IMR-90 (cell line): ENCODE measurements around the gene DNAH17. TPM values are rescaled to one million over a fixed set of nuclear protein-coding genes. Genes with fewer than 3 reads are reported as not detected.

Source experiments
- ATAC-seq: fragments of 200-7000 bp; cut with Tn5 transposase; 2 replicates; pipeline ENCODE4 v1.9.1; 2020; ENCODE audit warnings: low read depth, mild to moderate bottlenecking, moderate library complexity
- BruUV-seq: library from RNA; stranded (reverse); fragments of 400-500 nt; replicated peaks from 2 replicates; lab custom pipeline; 2021; lab: Mats Ljungman, UMichigan
- CTCF ChIA-PET: fragments of 300-600 bp; formaldehyde crosslinking; extraction: SDS; loops from one replicate; lab custom pipeline; 2021; ENCODE audit warnings: antibody characterized with exemption; lab: Yijun Ruan, JAX
- POLR2A ChIA-PET: fragments of 300-600 bp; sonication (Branson Sonifier 250); formaldehyde crosslinking; loops from one replicate; lab custom pipeline; 2022; ENCODE audit warnings: antibody characterized with exemption; ENCODE audit not compliant: unreplicated experiment; lab: Charles Lee
- DNase-seq: peaks from one replicate; pipeline ENCODE4 v3.0.0; 2013
- H2AFZ ChIP-seq: replicated peaks from 2 replicates; pipeline ENCODE3; 2013; ENCODE audit warnings: low read length, mild to moderate bottlenecking; ENCODE audit not compliant: poor library complexity
- H2AK5ac ChIP-seq: 2 replicates; pipeline ENCODE4 v1.6.1; 2013; ENCODE audit warnings: low read depth, low read length, inconsistent platforms
- H2AK9ac ChIP-seq: replicated peaks from 2 replicates; pipeline ENCODE3; 2013; ENCODE audit warnings: mild to moderate bottlenecking, low read depth, low read length, moderate library complexity; ENCODE audit not compliant: poor library complexity
- H2BK120ac ChIP-seq: 2 replicates; pipeline ENCODE4 v1.6.1; 2013; ENCODE audit warnings: low read depth, low read length, inconsistent platforms
- H2BK15ac ChIP-seq: 3 replicates; pipeline ENCODE4 v1.6.1; 2013; ENCODE audit warnings: low read depth, low read length, inconsistent platforms
- H2BK20ac ChIP-seq: 2 replicates; pipeline ENCODE4 v1.6.1; 2013; ENCODE audit warnings: low read depth, mild to moderate bottlenecking, inconsistent platforms, low read length, moderate library complexity
- H2BK5ac ChIP-seq: 2 replicates; pipeline ENCODE4 v1.6.1; 2013; ENCODE audit warnings: mild to moderate bottlenecking, low read depth, low read length, inconsistent platforms; ENCODE audit not compliant: poor library complexity, severe bottlenecking
- H3K14ac ChIP-seq: replicated peaks from 2 replicates; pipeline ENCODE4 v1.6.1; 2013; ENCODE audit warnings: low read depth, low read length, inconsistent platforms
- H3K18ac ChIP-seq: 2 replicates; pipeline ENCODE4 v1.6.1; 2013; ENCODE audit warnings: low read depth, low read length, control low read depth
- H3K23ac ChIP-seq: 2 replicates; pipeline ENCODE4 v1.6.1; 2013; ENCODE audit warnings: low read depth, low read length, inconsistent platforms
- H3K27ac ChIP-seq: 2 replicates; pipeline ENCODE4 v1.5.1; 2013; ENCODE audit warnings: mild to moderate bottlenecking, control low read depth, low read length; ENCODE audit not compliant: insufficient read depth
- H3K27me3 ChIP-seq: 2 replicates; pipeline ENCODE4 v1.6.1; 2013; ENCODE audit warnings: low read length; ENCODE audit not compliant: control insufficient read depth, insufficient read depth
- H3K36me3 ChIP-seq: 2 replicates; pipeline ENCODE4 v1.6.1; 2013; ENCODE audit warnings: low read length, mixed read lengths; ENCODE audit not compliant: control insufficient read depth, insufficient read depth
- H3K4ac ChIP-seq: 2 replicates; pipeline ENCODE4 v1.6.1; 2013; ENCODE audit warnings: low read depth, low read length, inconsistent platforms
- H3K4me1 ChIP-seq: 2 replicates; pipeline ENCODE4 v1.6.1; 2013; ENCODE audit warnings: low read length, mixed read lengths; ENCODE audit not compliant: control insufficient read depth, insufficient read depth
- H3K4me2 ChIP-seq: 2 replicates; pipeline ENCODE4 v1.6.1; 2013; ENCODE audit warnings: low read depth, mild to moderate bottlenecking, control low read depth, low read length, moderate library complexity
- H3K4me3 ChIP-seq: 2 replicates; pipeline ENCODE4 v1.5.1; 2013; ENCODE audit warnings: low read depth, mild to moderate bottlenecking, control low read depth, low read length, moderate library complexity; ENCODE audit not compliant: insufficient read depth
- H3K56ac ChIP-seq: 2 replicates; pipeline ENCODE4 v1.6.1; 2013; ENCODE audit warnings: low read length, inconsistent platforms; ENCODE audit not compliant: insufficient read depth; ENCODE audit errors: extremely low read depth
- H3K79me1 ChIP-seq, 2 experiments: 2 replicates each; pipeline ENCODE4 v1.6.1; 2013; ENCODE audit warnings: low read length in 2 of 2, inconsistent platforms in 1 of 2, low read depth in 1 of 2
- H3K9ac ChIP-seq: 2 replicates; pipeline ENCODE4 v1.6.1; 2013; ENCODE audit warnings: low read depth, low read length, control low read depth
- H3K9me1 ChIP-seq: 2 replicates; pipeline ENCODE4 v1.6.1; 2013; ENCODE audit warnings: low read length, inconsistent platforms; ENCODE audit not compliant: insufficient read depth
- H3K9me3 ChIP-seq: 2 replicates; pipeline ENCODE4 v1.6.1; 2013; ENCODE audit warnings: low read length; ENCODE audit not compliant: control insufficient read depth, insufficient read depth
- H4K20me1 ChIP-seq: 2 replicates; pipeline ENCODE4 v1.6.1; 2013; ENCODE audit warnings: low read length, inconsistent platforms; ENCODE audit not compliant: insufficient read depth
- H4K5ac ChIP-seq: 2 replicates; pipeline ENCODE4 v1.6.1; 2013; ENCODE audit warnings: mild to moderate bottlenecking, low read depth, low read length, control low read depth
- H4K8ac ChIP-seq, 2 experiments: 2 replicates each; pipeline ENCODE4 v1.6.1; 2013; ENCODE audit warnings: low read depth in 2 of 2, low read length in 2 of 2, control low read depth in 1 of 2, inconsistent platforms in 1 of 2
- H4K91ac ChIP-seq: 2 replicates; pipeline ENCODE4 v1.6.1; 2013; ENCODE audit warnings: low read depth, low read length, inconsistent platforms; ENCODE audit not compliant: insufficient read depth
- BHLHE40 ChIP-seq: fragments of 150-350 bp; IDR thresholded peaks from 2 replicates; pipeline ENCODE4 v1.6.1; 2016; ENCODE audit warnings: mild to moderate bottlenecking, low read depth, low read length
- CEBPB ChIP-seq: IDR thresholded peaks from 2 replicates; pipeline ENCODE4 v1.6.1; 2012; ENCODE audit warnings: low read depth, low read length, improper control_type of control experiment
- CHD1 ChIP-seq: IDR thresholded peaks from 2 replicates; pipeline ENCODE4 v1.6.1; 2012; ENCODE audit warnings: low read depth, low read length, improper control_type of control experiment
- CTCF ChIP-seq: conservative IDR thresholded peaks from 2 replicates; pipeline ENCODE4 v1.5.1; 2012; ENCODE audit warnings: mild to moderate bottlenecking, low read depth, low read length, improper control_type of control experiment
- ELK1 ChIP-seq: fragments of 150-350 bp; IDR thresholded peaks from 2 replicates; pipeline ENCODE4 v1.6.1; 2016; ENCODE audit warnings: low read depth, mild to moderate bottlenecking, low read length, moderate library complexity, borderline replicate concordance
- FOS ChIP-seq: fragments of 150-350 bp; IDR thresholded peaks from 2 replicates; pipeline ENCODE4 v1.6.1; 2016; ENCODE audit warnings: low read depth, low read length
- MAFK ChIP-seq: IDR thresholded peaks from 2 replicates; pipeline ENCODE4 v1.6.1; 2012; ENCODE audit warnings: low read depth, low read length, improper control_type of control experiment
- MAZ ChIP-seq: IDR thresholded peaks from 2 replicates; pipeline ENCODE4 v1.6.1; 2012; ENCODE audit warnings: low read depth, mild to moderate bottlenecking, low read length, improper control_type of control experiment, moderate library complexity, borderline replicate concordance
- MXI1 ChIP-seq: IDR thresholded peaks from 2 replicates; pipeline ENCODE4 v1.6.1; 2012; ENCODE audit warnings: low read depth, mild to moderate bottlenecking, low read length, moderate library complexity, borderline replicate concordance
- POLR2A ChIP-seq: IDR thresholded peaks from 2 replicates; pipeline ENCODE4 v1.6.1; 2012; ENCODE audit warnings: mild to moderate bottlenecking, low read depth, low read length
- RAD21 ChIP-seq: IDR thresholded peaks from 2 replicates; pipeline ENCODE4 v1.6.1; 2012; ENCODE audit warnings: low read length, improper control_type of control experiment
- RCOR1 ChIP-seq: IDR thresholded peaks from 2 replicates; pipeline ENCODE4 v1.6.1; 2012; ENCODE audit warnings: mild to moderate bottlenecking, low read length, improper control_type of control experiment; ENCODE audit not compliant: insufficient replicate concordance
- RFX5 ChIP-seq: IDR thresholded peaks from 2 replicates; pipeline ENCODE4 v1.8.0; 2012; ENCODE audit warnings: low read depth, mild to moderate bottlenecking, low read length, moderate library complexity
- SMC3 ChIP-seq: fragments of 150-350 bp; IDR thresholded peaks from 2 replicates; pipeline ENCODE4 v1.6.1; 2016; ENCODE audit warnings: low read depth, mild to moderate bottlenecking, antibody characterized with exemption, low read length, moderate library complexity
- USF2 ChIP-seq: fragments of 150-350 bp; IDR thresholded peaks from 2 replicates; pipeline ENCODE4 v1.6.1; 2017; ENCODE audit warnings: mild to moderate bottlenecking, antibody characterized with exemption, low read length, low read depth
- WGBS, 2 experiments: methylation state at CpG; one replicate each; pipeline versions ENCODE4 v1.1.5 to v1.1.7; 2013; ENCODE audit warnings: missing lambda C conversion rate in 2 of 2; ENCODE audit not compliant: insufficient read length in 1 of 2; ENCODE audit errors: extremely low coverage in 2 of 2; 5-methylcytosine and 5-hydroxymethylcytosine counted together
- dilution Hi-C: fragments of 300-500 bp; cut with HindIII; formaldehyde crosslinking; loops from one replicate; pipeline ENCODE4 v1.14.3; 2018; ENCODE audit warnings: low sequenced_read_pairs; ENCODE audit not compliant: unreplicated experiment
- in situ Hi-C: fragments of 300-500 bp; cut with MboI; formaldehyde crosslinking; loops from 3 replicates; pipeline ENCODE4 v1.14.3; 2019; ENCODE audit warnings: low sequenced_read_pairs, inconsistent platforms, mixed read lengths
- intact Hi-C: fragments of 100-400 bp; cut with micrococcal nuclease; formaldehyde crosslinking; loops from 2 replicates; pipeline ENCODE4 v1.10.0; 2022
- polyA plus RNA-seq, 3 experiments: library from polyadenylated mRNA; depleted of rRNA; stranded (reverse); fragments of >200 nt; gene quantifications; 2 replicates each; pipeline ENCODE4 v1.2.3, GENCODE V29; 2012; ENCODE audit warnings: low replicate concordance in 1 of 3
- total RNA-seq: library from RNA; depleted of rRNA; stranded (reverse); fragments of >200 nt; gene quantifications from 2 replicates; pipeline ENCODE4 v1.2.3, GENCODE V29; 2012

The DNAH17 gene
- total and polyA plus RNA-seq, 2 of the 4 experiments (the other 2 are of a cell fraction), result not detected

DNA sequence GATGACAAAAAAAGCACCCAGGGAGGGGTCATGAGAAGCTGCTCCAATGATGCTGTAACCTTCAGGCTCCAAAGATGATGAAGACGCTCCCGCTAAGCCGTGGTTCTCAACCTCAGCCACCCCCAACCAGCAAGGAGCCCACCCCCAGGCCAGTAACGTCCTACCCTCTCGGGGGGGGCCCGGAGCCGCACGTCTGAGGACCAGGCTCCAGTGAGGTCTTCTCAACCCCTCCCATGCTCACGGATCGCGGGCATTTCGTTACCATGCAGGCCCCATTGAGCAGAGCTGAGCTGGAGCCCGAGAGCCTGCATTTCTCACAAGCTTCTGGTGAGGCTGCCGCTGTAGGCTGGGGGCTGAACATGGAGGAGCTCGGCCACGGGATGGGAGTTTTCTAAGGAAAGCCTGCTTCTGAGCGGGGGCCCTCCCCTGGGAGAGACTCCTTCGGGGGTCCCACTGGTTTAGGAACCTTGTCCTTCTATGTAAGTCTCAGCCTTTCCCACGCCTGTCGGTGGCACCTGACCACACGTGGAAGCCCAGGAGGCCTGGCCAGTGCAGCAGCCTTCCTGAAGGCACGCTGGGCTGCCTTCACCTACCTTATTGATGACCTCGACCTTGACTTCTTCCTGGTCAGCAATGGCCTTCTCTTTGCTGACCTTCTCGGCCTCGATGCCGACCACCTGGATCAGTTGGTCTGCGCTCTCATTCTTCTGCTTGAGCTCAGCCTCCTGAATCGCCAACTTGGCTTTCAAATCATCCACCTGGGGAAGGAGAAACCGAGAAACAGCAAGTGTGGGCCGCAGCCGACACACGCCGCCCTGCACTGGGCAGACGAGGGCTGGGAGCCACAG lies 116.0 kb downstream of the DNAH17 start:
- ATAC-seq (no peak), DNase-seq (no peak)
- Histone ChIP-seq H2AK5ac (no peak overlapping the region), H4K20me1 (no peaks in the 10 kb centered on the region), H3K9ac (no peak overlapping the region), H2BK120ac (no peak overlapping the region), H3K27ac (no peak overlapping the region), H3K23ac (no peak overlapping the region), H4K91ac (no peak overlapping the region), H3K9me1 (no peaks in the 10 kb centered on the region), H3K9me3 (no peaks in the 10 kb centered on the region), H4K5ac (no peak overlapping the region), H3K36me3 (no peaks in the 10 kb centered on the region), H2AK9ac (no peak overlapping the region), H2BK5ac (no peak overlapping the region), H3K14ac (no peak overlapping the region), H3K4me1 (no peaks in the 10 kb centered on the region), H3K18ac (no peak overlapping the region), H3K56ac (no peak overlapping the region), H4K8ac (no peak overlapping the region), H2AFZ (no peak overlapping the region), H3K27me3 (peaks cover 10% of the 10 kb centered on the region), H3K4ac (no peak overlapping the region), H3K4me2 (no peak overlapping the region), H2BK15ac (no peak overlapping the region), H3K4me3 (no peak overlapping the region), H3K79me1 (no peaks in the 10 kb centered on the region), H2BK20ac (no peak overlapping the region)
- ChIA-PET POLR2A (no interaction called here), CTCF (no interaction called here)
- in situ Hi-C loops (no loop called here), dilution Hi-C loops (no loop called here), intact Hi-C loops (no loop called here)
- 82% methylated on average over 13 of the region's 34 CpGs; no CpG with 5 or more reads in 1 of the 2 experiments for WGBS, 2 experiments
- BruUV-seq, result no TSS peak
- TF ChIP-seq MAZ, result no peak
- no peak for TF ChIP-seq CHD1
- no peak for TF ChIP-seq MAFK
- TF ChIP-seq CEBPB, result no peak
- no peak for TF ChIP-seq RCOR1
- TF ChIP-seq RAD21, result no peak
- no peak for TF ChIP-seq RFX5
- TF ChIP-seq BHLHE40, result no peak
- no peak for TF ChIP-seq CTCF
- TF ChIP-seq POLR2A, result no peak
- no peak for TF ChIP-seq SMC3
- TF ChIP-seq FOS, result no peak
- TF ChIP-seq USF2, result no peak
- TF ChIP-seq ELK1, result no peak
- no peak for TF ChIP-seq MXI1
